GM21737 (cell line): ENCODE data around the gene CYP27A1.
"Not testable (repeated sequence)": the region's sequence is repeated elsewhere in the genome, so short reads cannot be mapped to it uniquely, and the experiment has no call there.

Source experiments
- ATAC-seq: cut with Tn5 transposase; IDR thresholded peaks from one replicate; pipeline ENCODE4 v1.9.1; 2021; ENCODE audit warnings: mild to moderate bottlenecking, moderate library complexity; ENCODE audit not compliant: unreplicated experiment

The CYP27A1 gene

DNA sequence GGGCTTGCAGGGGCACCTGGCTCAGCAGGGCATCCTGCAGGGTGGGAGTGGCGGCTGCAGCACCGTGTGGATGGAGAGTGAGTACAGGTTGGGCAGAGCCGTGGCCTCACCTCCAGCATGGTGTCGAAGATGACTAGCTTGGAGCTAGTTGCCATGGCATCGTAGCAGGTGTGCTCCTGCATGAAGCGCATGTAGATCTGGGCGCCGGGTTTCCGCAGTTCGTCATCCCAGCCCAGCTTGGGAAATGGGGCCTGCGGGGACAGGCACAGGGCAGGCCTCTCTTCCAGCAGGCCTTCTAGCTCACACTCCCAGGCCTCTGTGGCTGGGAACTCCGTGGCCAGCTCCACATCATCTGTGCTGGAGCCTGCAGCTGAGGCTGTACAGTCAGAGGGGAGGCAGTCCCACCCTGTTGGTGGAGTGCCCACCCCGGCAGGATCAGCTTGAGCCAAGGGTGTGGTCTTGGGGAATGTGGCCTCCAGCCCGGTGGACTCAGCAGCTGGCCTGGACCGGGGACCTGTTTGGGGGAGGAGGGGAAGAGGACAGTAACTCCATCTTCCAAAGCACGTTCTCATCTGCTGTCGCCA lies 48.0 kb downstream of the CYP27A1 start:
- ATAC-seq, result no peak

DNA sequence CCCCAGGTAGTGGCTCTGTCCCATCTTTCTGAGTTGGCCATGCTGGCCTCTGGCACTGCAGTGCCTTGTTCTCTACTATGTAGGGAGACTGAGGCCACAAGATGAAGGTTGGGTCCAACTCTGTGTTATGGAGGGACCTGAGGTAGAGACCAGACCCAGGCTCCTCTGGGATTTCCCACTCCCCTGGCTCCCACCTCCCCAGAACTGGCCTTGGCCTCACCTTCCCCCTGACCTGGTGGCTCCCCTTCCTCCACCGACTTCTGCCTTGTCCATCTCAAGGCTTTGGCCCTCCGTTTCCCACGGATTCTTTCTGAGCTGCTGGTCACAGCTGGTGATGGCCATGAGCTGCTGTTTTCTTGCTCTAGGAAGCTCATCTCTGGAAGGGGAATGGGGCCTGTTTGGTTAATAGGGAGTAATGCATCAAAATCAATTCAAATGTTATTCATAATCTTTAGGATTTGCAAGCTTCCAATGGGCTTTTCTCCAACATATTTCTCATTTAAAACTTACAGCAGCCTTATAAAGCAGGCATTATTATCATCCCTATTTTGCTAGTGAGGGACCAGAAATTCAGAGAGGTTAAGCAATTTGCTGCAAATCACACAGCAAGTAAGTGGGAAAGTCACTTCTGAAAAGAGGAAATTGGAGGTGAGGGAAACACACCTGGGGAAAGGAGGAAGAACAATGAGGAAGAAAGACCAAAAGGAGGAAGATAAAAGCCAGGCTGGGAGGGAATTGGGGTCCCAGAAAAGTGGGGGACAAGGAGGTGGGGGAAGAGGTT lies 48.8 kb downstream of the CYP27A1 start:
- ATAC-seq, result no peak

DNA sequence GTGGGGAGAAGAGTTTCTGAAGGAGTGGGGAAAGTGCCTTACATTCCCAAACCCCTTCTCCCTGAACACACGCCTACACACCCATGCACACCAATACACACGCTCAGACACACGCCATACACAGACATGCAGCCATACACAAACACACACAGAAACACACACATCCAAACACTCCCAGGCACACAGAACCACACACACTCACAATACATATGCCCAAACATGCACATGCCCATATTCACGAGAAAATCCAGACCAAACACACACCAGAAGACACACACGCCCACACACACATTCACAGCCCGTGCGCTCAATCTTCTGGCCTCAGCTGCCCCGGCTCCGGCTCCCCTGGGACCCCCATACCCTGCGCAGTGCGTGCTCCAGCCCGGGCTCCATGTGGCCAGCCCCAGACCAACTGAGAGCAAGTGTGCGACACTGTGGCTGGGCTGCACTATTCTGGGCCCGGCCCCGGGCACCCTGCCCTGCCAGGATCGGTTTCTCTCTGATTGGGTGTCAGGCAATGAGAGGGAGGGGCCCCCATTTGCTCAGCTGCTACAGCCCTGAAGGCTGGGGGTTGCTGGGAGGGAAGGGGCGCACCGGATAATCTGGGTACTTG lies 49.5 kb downstream of the CYP27A1 start, which contains the start of gene PRKAG3:
Gene PRKAG3, minus strand, starts transcription at position 426 of the 613 bp plus-strand sequence.
- no peak for ATAC-seq

DNA sequence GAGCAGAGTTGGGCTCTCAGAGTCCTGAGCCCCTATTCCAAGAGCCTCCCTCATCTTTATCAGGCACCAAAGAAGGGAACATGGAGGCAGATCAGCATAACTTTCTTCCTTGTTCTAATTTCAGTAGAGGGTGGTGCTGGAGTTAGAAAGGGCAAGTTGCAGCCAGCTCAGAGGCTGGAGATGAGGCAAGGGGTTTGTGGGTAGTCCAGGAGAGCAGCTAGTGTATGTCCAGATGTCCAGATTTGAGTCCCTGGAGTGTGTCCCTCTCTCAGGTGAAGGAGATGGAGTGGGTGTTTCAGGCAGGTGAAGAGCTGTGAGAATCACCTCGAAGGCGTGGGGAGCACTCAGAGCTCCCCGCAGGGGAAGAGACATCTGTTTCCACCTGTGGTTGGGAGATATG lies 50.1 kb downstream of the CYP27A1 start:
- no peak for ATAC-seq

DNA sequence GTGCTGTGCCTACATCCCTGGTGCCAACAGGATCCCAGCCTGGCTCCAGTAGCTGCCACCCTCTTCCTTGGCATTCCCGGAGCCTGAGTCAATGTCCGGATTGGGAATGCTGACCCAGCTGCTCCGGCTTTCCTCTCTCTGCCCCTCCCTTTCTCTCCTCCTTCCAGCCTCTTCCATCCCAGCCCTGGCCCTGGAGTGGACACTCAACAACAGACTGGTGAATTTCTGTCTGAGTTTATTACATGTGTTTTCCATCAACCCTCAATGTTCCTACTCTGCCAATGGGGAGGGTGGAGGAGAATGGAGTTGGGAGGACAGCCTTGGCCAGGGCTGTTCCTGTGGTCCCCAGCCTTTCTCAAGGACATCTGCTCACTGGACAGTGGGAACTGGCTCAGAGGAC lies 50.6 kb downstream of the CYP27A1 start:
- no peak for ATAC-seq

DNA sequence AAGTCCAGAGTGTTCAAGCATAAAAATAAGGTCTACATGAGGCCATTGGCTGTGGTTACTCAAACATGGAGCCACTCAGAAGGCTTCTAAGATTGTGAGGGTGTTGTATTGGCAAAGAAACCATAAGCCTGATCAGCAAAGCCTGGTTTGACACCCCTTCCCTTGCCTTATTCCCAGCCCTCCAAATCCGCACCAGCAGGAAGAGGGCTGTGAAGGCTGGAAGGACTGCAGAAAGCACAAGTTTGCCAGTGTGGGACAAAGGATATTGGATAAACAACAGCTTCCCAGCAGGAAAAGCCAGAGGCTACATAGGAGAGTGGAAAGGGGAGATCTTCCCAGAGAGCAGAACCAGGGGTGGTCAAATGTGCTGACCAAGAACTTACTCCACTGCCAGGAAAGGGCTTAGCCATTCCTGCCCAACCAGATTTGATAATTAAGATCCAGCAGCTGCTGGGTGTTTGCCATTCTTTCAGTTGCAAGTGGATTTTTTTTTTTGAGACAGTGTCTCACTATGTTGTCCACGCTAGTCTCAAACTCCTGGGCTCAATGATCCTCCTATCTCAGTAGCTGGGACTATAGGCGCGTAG lies 51.2 kb downstream of the CYP27A1 start:
- ATAC-seq, result no peak

DNA sequence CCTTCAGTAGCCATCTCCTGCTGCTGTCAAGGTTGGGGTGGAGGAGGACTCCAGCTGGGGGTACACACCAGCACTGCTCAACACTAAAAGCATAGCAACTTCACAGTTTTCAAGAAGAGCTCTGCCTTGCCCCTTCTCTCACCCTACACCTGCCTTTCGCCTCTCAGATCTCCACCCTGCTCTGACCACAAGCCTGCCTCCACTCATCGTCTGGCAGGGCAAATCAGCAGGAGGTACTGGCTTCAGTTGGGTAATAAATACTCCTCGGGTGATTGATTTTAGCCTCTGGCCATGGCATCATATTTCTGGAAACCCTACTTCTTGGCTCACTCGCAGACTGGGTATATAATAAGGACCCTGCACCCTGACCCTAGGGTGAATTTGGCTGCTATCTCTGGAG lies 52.7 kb downstream of the CYP27A1 start:
- no peak for ATAC-seq

DNA sequence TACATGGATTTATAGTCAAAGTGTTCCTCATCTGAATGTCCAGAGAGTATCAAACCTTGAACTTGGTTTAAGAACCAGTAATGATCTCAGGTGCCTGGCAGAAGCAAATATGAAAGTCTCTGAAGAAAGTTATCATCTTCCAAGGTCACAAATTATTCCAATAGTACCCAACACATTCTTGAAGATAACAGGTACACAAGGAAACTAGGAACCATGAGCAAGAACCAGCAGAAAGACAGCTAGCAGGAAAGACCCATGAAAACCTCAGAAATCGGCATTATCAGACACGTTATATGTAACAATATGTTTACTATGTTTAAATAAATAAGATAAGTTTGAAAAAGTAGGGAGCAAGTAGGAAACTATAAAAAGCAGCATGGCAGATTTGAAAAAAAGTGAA lies 55.5 kb downstream of the CYP27A1 start:
- ATAC-seq, result no peak

DNA sequence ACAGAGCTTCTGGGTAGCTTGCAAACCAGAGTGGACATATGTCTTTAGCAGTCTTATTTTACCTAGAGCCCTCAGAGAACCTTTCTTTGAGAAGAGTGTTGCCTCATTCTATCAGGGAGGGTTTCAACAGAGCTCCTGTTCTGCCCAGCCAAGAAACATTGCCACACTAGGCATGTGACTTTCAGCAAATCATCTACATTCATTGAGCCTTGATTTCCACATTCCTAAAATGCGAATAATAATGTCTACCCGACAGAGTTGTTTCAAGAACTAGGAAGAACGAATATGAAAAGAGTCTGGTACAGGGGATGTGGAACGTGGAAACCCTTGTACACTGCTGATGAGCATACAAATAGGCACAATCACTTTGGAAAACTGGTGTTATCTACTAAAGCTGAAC lies 57.5 kb downstream of the CYP27A1 start:
- ATAC-seq, result no peak

DNA sequence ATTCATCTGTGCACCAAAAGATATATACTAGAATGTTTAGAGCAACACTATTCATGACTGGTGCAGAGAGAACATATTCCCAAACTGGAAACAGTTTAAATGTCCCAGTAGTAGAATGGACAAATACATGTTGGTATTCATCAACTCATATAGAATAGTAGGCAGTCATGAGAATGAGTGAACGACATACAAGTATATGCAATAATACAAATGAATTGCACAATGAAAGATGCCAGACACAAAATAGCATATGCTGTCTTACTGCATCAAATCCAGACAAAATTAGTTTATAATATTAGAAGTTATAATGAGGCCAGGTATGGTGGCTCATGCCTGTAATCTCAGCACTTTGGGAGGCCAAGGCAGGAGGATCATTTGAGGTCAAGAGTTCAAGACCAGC lies 57.9 kb downstream of the CYP27A1 start:
- no peak for ATAC-seq

DNA sequence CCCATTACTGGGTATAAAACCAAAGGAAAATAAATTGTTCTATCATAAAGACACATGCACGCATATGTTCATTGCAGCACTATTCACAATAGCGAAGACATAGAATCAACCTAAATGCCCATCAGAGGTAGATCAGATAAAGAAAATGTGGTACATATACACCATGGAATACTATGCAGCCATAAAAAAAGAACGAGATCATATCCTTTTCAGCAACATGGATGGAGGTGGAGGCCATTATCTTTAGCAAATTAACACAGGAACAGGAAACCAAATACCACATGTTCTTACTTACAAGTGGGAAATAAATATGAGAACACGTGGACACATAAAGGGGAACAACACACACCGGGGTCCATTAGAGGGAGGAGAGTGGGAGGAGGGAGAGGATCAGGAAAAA lies 62.4 kb downstream of the CYP27A1 start:
- not testable (repeated sequence) for ATAC-seq

DNA sequence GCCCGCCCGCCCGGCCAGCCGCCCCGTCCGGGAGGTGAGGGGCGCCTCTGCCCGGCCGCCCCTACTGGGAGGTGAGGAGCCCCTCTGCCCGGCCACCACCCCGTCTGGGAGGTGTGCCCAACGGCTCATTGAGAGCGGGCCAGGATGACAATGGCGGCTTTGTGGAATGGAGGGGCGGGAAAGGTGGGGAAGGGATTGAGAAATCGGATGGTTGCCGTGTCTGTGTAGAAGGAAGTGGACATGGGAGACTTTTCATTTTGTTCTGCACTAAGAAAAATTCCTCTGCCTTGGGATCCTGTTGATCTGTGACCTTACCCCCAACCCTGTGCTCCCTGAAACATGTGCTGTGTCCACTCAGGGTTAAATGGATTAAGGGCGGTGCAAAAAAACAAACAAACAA lies 65.0 kb downstream of the CYP27A1 start:
- ATAC-seq, result not testable (repeated sequence)

DNA sequence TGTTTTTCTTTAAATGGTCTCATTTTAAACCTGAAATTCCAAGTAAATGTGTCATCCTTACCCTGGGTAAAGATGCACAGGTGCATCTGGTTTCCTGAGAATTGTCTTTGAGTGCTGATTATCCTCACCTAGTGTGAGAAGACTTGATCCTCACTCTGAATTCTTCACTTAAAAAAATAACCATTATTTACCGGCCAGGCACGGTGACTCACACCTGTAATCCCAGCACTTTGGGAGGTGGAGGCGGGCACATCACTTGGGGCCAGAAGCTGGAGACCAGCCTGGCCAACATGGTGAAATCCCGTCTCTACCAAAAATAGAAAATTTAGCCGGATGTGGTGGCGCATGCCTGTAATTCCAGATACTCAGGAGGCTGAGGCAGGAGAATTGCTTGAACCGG lies 67.8 kb downstream of the CYP27A1 start:
- no peak for ATAC-seq

DNA sequence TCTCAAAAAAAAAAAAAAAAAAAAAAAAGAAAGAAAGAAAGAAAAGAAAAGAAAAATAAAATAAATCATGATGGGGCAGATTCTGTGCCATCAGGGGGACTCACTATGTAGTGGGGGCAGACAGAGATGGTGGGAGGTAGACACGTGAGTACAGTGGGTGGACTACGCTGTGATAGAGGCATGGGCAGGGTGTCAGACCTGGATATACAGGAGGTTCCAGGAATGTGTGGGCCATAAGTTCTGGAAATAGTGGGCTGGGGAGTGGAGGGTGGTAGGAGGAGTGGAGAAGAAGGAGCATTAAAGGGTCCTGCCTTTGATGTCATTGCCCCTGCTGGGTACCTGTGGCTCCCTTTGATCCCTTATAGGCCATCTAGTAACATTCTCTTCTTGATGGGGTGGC lies 68.8 kb downstream of the CYP27A1 start:
- no peak for ATAC-seq

DNA sequence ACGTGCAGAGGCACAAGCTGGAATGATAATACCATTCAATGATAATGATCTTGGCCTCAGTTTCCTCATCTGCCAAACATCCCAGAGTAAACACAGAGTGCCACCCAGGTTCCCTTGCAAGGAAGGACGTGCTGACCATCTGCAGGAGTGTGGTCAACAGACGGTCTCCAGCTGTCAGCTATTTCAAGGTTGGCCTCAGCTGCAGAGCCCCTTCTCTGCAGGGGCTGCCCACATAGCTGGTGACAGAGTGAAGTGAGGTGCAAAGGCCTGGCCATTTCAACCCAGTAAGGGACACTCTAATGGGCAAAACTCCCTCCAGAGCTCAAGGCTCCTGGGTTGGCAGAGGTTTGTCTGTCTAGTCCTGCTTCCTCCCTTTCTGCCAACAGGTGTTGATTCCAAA lies 69.3 kb downstream of the CYP27A1 start:
- ATAC-seq, result no peak

DNA sequence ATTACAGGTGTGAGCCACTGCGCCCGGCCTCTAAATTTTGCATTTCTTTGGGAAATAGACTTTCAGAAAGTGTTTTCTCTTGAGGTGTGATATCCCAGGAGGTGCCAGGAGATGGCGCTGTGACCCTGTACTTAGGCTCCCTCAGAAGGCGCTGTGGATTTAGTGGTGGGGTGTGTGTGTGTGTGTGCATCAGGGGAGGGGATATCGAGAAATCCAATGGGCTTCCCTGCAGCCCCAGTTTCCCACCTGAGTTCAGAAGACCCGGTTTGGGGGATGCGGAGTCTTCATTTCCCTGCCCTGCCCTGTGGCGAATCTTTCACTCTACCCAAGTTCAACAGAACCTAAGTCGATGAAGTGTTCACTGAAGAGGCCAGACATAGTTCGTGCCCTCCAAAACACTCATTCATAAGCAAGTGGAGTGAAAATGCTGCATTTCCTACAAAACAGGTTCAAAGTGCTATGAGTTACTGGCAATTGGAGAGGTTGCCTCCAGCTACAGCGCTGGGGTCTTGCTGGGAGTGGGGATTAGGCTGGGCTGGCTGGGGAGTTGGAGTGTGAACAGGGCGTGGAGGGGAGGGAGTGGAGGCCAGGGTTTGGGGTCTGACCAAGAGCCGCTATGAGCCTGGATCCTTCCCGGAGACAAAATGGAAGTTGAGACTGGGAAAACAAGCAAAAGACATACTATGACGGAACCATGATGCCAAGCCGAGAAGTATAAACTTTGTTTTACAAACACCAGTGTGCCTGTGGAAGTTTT lies 71.1 kb downstream of the CYP27A1 start:
- ATAC-seq, result no peak

DNA sequence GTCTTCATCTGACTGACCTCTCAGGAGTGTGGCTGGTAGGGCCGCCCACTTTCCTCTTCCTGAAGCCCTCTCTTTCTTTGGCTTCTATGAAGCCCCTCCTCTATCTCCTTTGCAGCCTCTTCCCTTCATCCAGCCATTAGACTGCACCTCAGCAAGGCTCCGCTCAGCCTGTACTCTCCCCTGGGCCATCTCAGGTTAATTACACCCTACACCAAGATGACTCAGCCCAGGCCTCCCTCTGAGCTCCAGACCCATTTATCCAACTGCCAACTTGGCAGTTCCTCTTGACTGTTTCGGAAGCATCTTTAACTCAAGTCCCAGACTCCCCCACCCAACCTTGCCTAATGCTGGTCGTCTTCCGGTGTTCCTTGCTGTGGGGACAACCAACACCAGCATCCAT lies 71.8 kb downstream of the CYP27A1 start:
- ATAC-seq, result no peak

DNA sequence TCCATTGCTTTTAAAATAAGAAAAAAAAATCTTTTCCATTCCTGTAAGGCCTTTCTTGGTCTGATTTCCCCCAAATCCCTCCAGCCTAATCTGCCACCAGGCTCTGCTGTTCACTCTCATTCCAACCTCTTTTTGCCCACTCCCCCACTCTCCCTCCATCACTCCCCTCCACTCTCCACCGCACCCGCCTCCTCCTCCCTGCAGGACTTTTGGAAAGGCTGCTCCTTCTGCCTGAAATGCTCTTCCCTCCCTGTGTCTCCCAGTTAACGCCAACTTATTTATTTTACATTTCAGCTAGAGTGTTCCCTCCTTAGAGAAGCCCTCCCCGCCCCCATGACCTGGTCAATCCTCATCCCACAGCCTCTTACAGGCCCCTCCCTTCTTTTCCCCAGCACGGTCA lies 72.9 kb downstream of the CYP27A1 start:
- no peak for ATAC-seq

DNA sequence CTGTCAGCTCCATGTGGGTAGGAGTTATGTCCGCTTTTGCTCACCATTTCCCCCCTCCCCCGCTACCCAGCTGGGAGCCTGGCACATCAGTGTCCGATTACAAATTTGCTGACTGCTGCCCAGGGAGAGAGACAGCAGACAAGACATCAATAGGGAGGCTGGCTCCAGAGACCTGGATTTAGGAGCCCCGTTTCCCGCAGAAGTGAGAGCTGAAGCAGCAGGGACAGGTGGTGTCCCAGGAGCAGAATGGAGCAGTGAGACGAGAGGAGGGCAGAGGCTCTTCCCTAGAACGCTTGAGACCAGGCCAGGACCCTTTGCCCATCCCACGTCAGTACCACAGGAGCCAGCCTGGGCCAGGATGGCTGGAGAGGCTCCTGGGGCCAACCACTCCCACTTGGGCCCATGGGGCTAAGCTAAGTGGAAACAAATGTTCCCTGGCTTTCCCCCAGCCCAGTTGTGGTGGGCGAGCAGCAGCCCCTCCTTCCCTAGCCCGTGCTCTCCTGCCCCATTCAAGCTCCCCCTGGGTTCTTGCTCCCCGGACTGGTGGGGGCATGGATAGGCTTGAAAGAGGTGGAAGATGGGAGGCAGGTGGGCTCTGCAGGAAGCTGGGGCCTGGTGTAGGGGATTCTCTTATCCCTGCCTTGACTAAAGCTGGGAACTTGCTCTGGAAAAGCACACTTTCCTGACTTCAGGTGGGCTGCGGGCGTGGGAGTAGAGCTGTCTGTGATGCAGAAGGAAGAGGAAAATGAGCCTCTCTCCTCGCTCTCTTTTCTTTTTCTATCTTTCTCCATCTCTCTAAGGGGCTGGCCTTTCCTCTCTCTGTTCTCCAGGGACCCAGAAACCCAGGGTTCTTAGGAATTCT lies 73.6 kb downstream of the CYP27A1 start:
- no peak for ATAC-seq

DNA sequence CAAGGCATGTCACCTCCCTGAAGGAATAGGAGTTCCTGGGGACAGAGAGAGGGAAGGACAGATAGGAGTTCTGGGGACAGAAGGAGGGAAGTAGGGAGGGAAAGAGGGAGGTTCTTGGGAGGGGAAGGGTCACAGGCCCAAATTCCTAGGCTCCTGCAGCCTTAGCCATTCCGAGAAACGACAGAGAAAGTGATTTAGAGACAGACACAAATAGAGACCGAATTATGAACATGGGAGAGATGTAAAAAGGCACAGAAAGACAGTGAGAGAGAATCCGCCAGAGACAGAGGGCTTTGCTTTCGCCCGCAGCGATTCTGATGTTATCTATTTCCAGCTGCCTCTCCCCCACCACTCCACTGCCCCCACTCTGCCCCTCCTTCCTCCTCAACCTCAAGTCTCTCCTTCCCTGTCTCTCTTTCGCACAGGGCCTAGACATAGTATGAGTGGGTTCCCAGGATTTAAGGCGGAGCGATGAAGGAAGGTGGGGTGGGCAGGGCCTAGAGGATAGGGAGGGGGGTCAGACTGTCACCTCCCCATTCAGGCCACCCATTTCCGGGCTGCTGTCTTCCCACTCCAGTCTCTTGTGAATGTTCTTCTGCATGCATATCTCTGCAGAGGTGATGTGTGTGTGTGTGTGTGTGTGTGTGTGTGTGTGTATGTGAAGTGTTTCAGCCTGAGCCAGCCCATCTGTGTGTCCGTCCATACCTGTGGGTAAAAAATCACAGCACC lies 74.4 kb downstream of the CYP27A1 start:
- no peak for ATAC-seq
